GDM1 (cell line): ENCODE measurements around the gene RHBDL1.

ENCODE experiments used
- DNase-seq: peaks from one replicate; lab custom pipeline; 2025; lab: John Stamatoyannopoulos, UW

The RHBDL1 gene

GRCh38 chr16:674214-674881, 1.1 kb upstream of the RHBDL1 start:
- DNase-seq, result no peak

DNA sequence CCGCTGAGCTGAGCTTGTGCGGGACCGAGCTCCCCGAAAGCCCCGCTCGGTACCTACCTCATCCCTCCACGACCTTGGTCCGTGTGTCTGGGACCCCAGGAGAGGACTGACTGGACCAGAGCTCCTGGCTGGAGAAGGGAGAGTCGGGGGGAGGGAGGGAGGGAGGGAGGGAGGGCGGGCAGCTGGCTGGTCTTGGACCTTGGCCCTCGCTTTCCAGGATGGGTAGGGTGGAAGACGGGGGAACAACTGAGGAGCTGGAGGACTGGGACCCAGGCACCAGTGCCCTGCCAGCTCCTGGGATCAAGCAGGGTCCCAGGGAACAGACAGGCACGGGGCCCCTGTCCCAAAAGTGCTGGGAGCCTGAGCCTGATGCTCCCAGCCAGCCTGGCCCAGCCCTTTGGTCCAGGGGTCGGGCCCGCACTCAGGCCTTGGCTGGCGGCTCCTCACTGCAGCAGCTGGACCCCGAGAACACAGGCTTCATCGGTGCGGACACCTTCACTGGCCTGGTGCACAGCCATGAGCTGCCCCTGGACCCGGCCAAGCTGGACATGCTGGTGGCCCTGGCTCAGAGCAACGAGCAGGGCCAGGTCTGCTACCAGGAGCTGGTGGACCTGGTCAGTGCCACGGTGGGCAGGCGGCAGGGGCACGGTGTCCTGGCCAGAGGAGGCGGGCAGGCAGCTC, 553 bp downstream of the RHBDL1 start:
- no peak for DNase-seq

DNA sequence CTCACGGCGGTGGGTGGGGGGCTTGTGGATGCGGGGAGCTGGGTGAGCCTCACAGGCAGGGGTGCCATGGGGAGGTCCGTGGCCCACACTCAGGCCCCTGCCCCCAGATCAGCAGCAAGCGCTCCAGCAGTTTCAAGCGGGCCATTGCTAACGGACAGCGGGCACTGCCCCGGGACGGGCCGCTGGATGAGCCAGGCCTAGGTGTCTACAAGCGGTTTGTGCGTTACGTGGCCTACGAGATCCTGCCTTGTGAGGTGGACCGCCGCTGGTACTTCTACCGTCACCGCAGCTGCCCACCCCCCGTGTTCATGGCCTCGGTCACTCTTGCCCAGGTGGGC, 1.1 kb downstream of the RHBDL1 start:
- DNase-seq, result no peak

DNA sequence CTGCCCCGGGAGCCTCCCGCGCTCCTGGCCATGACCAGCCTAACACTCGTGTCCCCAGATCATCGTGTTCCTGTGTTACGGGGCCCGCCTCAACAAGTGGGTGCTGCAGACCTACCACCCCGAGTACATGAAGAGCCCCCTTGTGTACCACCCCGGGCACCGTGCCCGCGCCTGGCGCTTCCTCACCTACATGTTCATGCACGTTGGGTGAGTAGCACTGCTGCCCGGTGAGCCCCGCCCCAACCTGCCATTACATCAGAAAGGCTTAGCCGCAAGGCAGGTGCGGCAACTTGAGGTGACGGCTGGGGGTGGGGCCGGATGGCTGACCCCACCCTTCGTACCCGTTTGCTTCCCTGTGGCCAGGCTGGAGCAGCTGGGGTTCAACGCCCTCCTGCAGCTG, 1.4 kb downstream of the RHBDL1 start:
- no peak for DNase-seq

DNA sequence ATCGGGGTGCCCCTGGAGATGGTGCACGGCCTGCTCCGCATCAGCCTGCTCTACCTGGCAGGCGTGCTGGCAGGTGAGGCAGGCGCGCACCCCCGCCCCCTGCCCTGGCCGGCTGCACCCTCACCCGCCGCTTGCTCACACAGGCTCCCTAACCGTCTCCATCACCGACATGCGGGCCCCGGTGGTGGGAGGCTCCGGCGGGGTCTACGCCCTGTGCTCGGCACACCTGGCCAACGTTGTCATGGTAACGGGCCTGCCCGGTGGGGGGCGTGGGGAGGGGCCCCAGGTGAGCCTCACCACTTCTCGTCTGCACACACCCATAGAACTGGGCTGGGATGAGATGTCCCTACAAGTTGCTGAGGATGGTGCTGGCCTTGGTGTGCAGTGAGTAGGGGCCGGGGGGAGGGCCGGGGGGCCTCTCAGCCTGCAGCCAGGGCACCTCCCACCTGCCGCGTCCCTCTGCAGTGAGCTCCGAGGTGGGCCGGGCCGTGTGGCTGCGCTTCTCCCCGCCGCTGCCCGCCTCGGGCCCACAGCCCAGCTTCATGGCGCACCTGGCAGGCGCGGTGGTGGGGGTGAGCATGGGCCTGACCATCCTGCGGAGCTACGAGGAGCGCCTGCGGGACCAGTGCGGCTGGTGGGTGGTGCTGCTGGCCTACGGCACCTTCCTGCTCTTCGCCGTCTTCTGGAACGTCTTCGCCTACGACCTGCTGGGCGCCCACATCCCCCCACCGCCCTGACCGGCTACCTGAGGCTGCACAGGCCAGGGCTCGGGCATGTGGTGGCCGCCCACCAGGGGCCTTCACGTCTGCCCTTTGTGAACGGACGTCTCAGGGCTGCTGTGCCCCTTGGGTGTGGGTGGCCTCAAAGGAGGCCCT, 2.1 kb downstream of the RHBDL1 start:
- DNase-seq, result no peak

DNA sequence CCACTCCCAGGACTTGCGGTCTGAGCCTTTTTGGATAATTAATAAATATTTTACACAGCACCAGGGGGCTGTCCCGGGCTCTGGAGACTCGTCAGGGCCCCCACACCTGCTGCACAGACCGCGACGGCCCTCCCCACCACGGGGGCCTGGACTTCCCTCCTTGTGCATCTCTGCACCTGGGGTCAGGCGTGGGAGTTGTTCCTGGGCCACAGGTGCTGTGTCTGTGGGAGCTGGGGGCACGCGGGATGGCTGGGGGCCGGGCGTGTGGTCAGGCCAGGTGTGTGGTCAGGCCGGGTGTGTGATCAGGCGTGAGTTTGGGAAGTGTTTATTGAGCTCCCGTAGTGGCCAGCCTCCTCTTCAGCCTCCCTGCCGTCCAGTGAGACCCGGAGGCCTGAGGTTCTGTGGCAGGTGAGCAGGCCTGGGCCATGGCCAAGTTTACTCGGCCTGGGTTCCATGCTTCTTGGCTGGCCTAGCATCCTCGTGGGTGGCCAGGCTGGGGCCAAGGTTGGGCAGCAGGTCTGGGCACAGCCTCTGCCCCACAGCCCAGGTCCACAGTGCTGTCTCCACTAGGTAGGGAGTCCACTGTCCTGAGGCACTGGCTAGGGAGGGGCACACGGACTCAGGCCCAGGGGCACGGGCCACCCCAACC, 2.9 kb downstream of the RHBDL1 start:
- DNase-seq, result no peak

- DNase-seq, result peak; percentile 45
Observed at GRCh38 chr16:678858-679813, 3.7 kb downstream of the RHBDL1 start.

DNA sequence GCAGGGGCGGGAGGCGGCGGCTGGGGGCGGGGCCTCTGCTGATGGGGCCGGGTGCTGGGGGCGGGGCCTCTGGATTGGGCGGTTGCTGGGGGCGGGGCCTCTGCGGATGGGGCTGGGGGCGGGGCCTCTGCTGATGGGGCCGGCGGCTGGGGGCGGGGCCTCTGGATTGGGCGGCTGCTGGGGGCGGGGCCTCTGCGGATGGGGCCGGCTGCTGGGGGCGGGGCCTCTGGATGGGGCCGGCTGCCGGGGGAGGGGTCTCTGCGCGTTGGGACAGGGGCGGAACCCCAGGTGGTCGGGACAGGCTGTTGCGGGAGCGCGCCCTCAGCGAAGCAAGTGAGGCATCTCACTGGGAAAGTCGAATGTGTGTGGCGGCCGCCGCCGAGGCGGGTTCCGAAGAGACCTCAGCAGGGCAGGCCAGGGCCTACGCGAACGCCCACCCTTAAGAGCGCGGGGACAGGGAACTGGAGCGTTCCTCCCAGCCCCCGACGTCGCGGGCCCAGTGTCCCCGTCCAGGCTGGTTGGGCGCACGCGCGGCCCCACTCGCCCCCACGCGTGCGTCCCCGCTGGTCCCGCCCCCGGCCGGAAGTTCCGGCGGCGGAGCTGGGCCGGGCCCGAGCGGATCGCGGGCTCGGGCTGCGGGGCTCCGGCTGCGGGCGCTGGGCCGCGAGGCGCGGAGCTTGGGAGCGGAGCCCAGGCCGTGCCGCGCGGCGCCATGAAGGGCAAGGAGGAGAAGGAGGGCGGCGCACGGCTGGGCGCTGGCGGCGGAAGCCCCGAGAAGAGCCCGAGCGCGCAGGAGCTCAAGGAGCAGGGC, 4.5 kb downstream of the RHBDL1 start, which contains the start of gene STUB1:
STUB1 (plus strand) TSS at position 597 of the 811 bp plus-strand sequence; CDS start at position 713, 116 bp downstream.
- DNase-seq, result peak; percentile 80

- no peak for DNase-seq
Observed at GRCh38 chr16:680625-680945, 5.1 kb downstream of the RHBDL1 start.

DNA sequence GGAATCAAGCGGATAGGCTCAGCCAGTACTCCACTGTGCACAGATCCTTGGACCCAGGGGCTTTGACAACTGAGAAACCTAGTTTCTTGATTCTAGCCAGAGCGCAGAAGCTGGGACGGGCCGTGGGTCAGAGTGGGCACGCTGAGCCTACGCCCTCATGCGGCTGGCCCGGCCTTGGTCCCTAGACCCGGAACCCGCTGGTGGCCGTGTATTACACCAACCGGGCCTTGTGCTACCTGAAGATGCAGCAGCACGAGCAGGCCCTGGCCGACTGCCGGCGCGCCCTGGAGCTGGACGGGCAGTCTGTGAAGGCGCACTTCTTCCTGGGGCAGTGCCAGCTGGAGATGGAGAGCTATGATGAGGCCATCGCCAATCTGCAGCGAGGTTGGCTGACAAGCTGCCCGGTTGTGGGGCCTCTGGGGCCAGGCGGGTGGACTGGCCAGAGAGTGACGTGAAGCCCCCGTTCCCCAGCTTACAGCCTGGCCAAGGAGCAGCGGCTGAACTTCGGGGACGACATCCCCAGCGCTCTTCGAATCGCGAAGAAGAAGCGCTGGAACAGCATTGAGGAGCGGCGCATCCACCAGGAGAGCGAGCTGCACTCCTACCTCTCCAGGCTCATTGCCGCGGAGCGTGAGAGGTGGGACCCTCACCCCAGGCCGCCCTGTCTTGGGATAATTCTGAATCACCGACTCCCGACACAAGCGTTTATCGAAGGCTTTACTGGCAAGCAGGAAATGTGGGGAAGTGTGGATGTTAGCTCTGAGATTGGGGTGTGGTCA, 5.7 kb downstream of the RHBDL1 start:
- no peak for DNase-seq

DNA sequence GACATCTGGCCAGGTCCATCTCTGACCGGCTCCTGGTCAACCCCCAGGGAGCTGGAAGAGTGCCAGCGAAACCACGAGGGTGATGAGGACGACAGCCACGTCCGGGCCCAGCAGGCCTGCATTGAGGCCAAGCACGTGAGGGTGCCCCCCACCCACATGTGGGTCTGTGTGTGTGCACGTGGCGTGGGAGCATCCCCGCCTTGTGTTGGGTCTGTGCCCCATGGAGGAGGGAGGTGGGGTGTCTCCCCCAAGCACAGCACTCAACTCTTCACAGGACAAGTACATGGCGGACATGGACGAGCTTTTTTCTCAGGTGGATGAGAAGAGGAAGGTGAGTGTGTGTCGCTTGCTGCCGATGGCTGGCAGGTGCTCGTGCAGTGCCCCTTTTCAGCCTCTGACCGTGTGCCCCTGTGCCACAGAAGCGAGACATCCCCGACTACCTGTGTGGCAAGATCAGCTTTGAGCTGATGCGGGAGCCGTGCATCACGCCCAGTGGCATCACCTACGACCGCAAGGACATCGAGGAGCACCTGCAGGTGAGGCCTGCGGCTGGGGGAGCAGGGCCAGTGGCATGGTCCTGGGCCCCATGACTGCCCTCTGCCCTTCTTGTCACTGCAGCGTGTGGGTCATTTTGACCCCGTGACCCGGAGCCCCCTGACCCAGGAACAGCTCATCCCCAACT, 6.4 kb downstream of the RHBDL1 start:
- no peak for DNase-seq

GRCh38 chr16:682493-683395, 7.3 kb downstream of the RHBDL1 start:
- DNase-seq, result no peak

DNA sequence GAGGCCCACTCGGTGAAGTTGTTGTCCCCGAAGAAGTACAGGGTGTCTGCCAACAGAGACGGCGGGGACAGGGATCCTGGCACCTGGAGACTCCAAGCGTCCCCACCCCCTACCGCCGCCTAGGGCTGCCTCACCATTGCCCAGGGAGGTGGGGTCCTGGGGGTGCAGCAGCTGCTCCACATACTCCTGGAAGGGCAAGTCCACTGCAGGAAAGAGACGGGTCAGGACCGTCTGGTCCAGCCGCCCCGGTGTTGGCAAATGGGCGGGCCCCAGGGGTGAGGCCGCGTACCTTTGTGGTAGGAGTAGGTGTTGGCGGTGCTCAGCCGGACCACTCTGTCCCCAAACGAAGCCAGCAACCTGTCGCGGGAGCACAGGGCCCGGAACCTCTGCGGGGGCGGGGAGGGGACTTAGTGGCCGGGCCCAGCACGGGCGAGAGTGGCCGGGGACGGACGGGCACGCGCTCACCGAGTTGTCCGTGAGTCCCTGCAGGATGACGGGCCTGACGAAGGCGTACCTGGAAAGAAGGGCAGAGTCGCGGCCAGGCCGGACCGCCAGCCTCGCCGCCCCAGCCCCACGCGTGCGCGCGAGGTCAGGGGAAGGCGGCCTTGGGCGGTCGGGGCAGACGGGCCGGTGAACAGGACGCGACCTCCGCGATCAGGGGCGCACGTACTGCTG, 8.1 kb downstream of the RHBDL1 start:
- no peak for DNase-seq

- DNase-seq, result peak; percentile 87
Observed at GRCh38 chr16:684071-684794, 8.8 kb downstream of the RHBDL1 start, which contains the start of gene JMJD8. TSS of gene JMJD8 (minus strand) at chr16:684334. CDS start at chr16:684319, 15 bp downstream.

- DNase-seq, result no peak
Observed at GRCh38 chr16:684961-685696, 9.7 kb downstream of the RHBDL1 start.

DNA sequence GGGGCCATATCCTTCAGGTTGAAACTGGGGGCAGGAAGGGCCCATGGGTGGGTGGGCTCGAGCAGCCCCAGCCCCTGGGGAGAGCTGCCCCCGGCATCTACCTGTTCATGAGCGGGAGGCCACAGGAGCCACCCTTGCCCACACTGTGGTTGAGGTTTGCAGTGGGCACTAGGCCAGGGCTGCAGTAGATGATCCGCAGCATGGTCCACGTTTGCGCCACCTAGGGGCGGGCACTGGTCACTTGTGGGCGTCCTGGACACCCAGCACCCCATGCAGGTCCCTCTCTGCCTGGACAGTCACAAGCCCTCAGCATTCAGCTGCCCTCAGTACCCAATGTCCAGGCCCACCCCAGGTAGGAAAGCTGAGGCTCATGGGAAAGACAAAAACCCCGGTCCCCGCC, 10.5 kb downstream of the RHBDL1 start:
- no peak for DNase-seq
